A549 (cell line): ENCODE data around the gene SLC24A3. TPM values are rescaled to one million over a fixed set of nuclear protein-coding genes. Genes with fewer than 3 reads are reported as not detected.
"Not testable (repeated sequence)": the region's sequence is repeated elsewhere in the genome, so short reads cannot be mapped to it uniquely, and the experiment has no call there.

ENCODE experiments used
- ATAC-seq, 2 experiments: fragments of 200-7000 bp in 1 of 2; fragments of >200 bp in 1 of 2; cut with Nextera tagmentation in 1 of 2; cut with Tn5 transposase in 1 of 2; 3 replicates each; pipeline versions ENCODE4 v1.8.0 to v1.9.1; 2018 to 2020; ENCODE audit warnings: mild to moderate bottlenecking in 1 of 2, moderate library complexity in 1 of 2
- CTCF ChIA-PET: fragments of 300-600 bp; sonication (Branson Sonifier 250); formaldehyde crosslinking; extraction: SDS; loops from one replicate; lab custom pipeline; 2021; ENCODE audit warnings: antibody characterized with exemption, inconsistent platforms; lab: Yijun Ruan, JAX
- POLR2A ChIA-PET: fragments of 350-600 bp; formaldehyde crosslinking; extraction: SDS; loops from one replicate; lab custom pipeline; 2021; ENCODE audit warnings: antibody characterized with exemption, inconsistent platforms; lab: Yijun Ruan, JAX
- DNase-seq, 2 experiments: peaks; one replicate each; pipeline versions ENCODE4 v3.0.0 to v3.0.0-alpha.2; 2011 to 2016; ENCODE audit warnings: low read depth in 1 of 2, low spot score in 1 of 2
- FAIRE-seq: peaks from 2 replicates; lab custom pipeline; 2011; peaks lifted over from hg19 to GRCh38; lab: Jason Lieb, UNC
- H3K27ac ChIP-seq, 2 experiments: fragments of >200 bp; sonication (Bioruptor Twin); formaldehyde crosslinking; 3 replicates each; pipeline ENCODE4 v1.5.1; 2016 to 2017
- H3K4me1 ChIP-seq: fragments of >200 bp; sonication (Bioruptor Twin); formaldehyde crosslinking; 3 replicates; pipeline ENCODE4 v1.6.1; 2016
- H3K4me2 ChIP-seq: fragments of >200 bp; sonication (Bioruptor Twin); formaldehyde crosslinking; 3 replicates; pipeline ENCODE4 v1.6.1; 2016
- H3K4me3 ChIP-seq: fragments of >200 bp; sonication (Bioruptor Twin); formaldehyde crosslinking; 3 replicates; pipeline ENCODE4 v1.5.1; 2016
- H3K9me3 ChIP-seq: fragments of >200 bp; sonication (Bioruptor Twin); formaldehyde crosslinking; 3 replicates; pipeline ENCODE4 v1.6.1; 2016
- JUN ChIP-seq, 2 experiments: fragments of >200 bp; sonication (Bioruptor Twin); formaldehyde crosslinking; IDR thresholded peaks; 2 replicates in 1 of 2; 3 replicates in 1 of 2; pipeline ENCODE4 v1.6.1; 2016 to 2017
- JUNB ChIP-seq: fragments of >200 bp; sonication (Bioruptor Twin); formaldehyde crosslinking; IDR thresholded peaks from 2 replicates; pipeline ENCODE4 v1.6.1; 2016
- MAFK ChIP-seq: fragments of 450-650 bp; IDR thresholded peaks from 2 replicates; pipeline ENCODE4 v1.6.1; 2014; ENCODE audit not compliant: partially characterized antibody
- PHF8 ChIP-seq: fragments of 200-600 bp; sonication (generic); IDR thresholded peaks from 2 replicates; pipeline ENCODE4 v1.6.1; 2016; ENCODE audit warnings: low read depth, mild to moderate bottlenecking, antibody characterized with exemption, moderate library complexity, borderline replicate concordance
- POLR2A ChIP-seq: IDR thresholded peaks from 2 replicates; pipeline ENCODE4 v1.6.1; 2012; ENCODE audit warnings: mild to moderate bottlenecking, low read length
- RAD21 ChIP-seq, 2 experiments: fragments of >200 bp in 1 of 2; sonication (Bioruptor Twin) in 1 of 2; formaldehyde crosslinking in 1 of 2; IDR thresholded peaks in 1 of 2; conservative IDR thresholded peaks in 1 of 2; 2 replicates in 1 of 2; 3 replicates in 1 of 2; pipeline ENCODE4 v1.6.1; 2012 to 2018; ENCODE audit warnings: inconsistent platforms in 1 of 2
- RCOR1 ChIP-seq: fragments of 150-350 bp; IDR thresholded peaks from 2 replicates; pipeline ENCODE4 v1.6.1; 2014; ENCODE audit warnings: antibody characterized with exemption, low read length, low read depth
- SMC3 ChIP-seq: fragments of >200 bp; sonication (Bioruptor Twin); formaldehyde crosslinking; IDR thresholded peaks from 3 replicates; pipeline ENCODE4 v1.6.1; 2018; ENCODE audit warnings: inconsistent platforms
- ZC3H11A ChIP-seq: fragments of 450-650 bp; IDR thresholded peaks from 2 replicates; pipeline ENCODE4 v1.6.1; 2014; ENCODE audit warnings: antibody characterized with exemption, mild to moderate bottlenecking
- WGBS: methylation state at CpG from one replicate; pipeline ENCODE4 v1.1.6; 2017; ENCODE audit errors: missing lambda C conversion rate; 5-methylcytosine and 5-hydroxymethylcytosine counted together
- polyA plus RNA-seq, 4 experiments: library from polyadenylated mRNA; depleted of rRNA in 3 of 4; stranded (reverse); fragments of >200 nt; fragmentation: RNase III in 1 of 4; extraction: RNeasy Plus Mini Kit Qiagen cat#74134 plus additional on column Dnase treatment in 1 of 4; gene quantifications; 2 replicates in 3 of 4; 3 replicates in 1 of 4; pipeline ENCODE4 v1.2.3, GENCODE V29; 2011 to 2017
- TF ChIP-seq, protein P1 (sequence below): IDR thresholded peaks from 2 replicates; pipeline ENCODE4 v1.6.1; 2012
- TF ChIP-seq, protein P2 (sequence below): IDR thresholded peaks from 2 replicates; pipeline ENCODE4 v1.6.1; 2012; ENCODE audit warnings: low read depth, borderline replicate concordance
- TF ChIP-seq, protein P3 (sequence below): fragments of 250-450 bp; sonication (Bioruptor Pico); IDR thresholded peaks from 2 replicates; pipeline ENCODE4 v1.5.0; 2021; ENCODE audit warnings: mild to moderate bottlenecking, moderate library complexity, borderline replicate concordance
- TF ChIP-seq, protein P4 (sequence below): fragments of 150-350 bp; IDR thresholded peaks from 2 replicates; pipeline ENCODE4 v1.6.1; 2014; ENCODE audit warnings: low read depth, mild to moderate bottlenecking, low read length
- TF ChIP-seq, protein P5 (sequence below): fragments of >200 bp; sonication (Bioruptor Twin); formaldehyde crosslinking; IDR thresholded peaks from 3 replicates; pipeline ENCODE4 v1.6.1; 2016

Gene SLC24A3
- polyA plus RNA-seq, 2 of the 4 experiments (the other 2 are of a cell fraction), result 0.08 TPM; not detected in 1

DNA sequence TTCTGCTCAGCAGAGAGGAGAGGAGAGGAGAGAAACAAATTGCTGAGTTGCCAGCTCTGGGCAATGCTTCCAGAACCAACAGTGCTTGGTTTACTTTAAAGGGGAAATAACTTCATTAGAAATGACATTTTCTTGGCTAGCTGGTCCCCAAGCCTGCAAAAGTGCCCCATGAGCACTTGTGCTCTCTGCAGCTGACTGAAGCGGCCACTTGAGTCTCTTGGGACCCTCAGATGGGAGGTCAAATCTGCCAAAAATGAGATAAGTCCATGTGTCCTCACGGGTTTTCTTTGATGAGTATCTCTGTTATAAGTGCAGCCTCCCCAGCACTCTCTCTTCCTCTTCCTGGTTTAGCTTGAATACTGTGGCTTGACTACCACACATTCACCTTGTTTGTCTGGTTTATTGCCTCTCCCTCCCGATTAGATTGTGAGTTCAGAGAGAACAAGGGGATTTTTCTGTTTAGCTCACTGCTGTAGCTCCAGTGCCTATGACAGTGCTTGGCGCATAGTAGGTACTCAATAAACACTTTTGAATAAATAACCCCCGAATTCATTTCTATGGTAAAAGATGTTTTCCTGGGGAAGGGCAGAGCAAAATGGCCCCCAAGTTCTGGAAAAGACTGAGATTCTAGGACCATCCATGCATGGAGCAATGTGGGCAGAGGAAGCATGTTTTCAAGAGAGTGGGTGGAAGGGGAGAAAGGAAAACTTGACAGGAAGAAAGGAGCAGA lies 538.6 kb downstream of the SLC24A3 start:
- 62% methylated on average over 5 of the region's 5 CpGs for WGBS
- Histone ChIP-seq H3K4me1 (no peaks in the 10 kb centered on the region), H3K4me3 (no peak overlapping the region), H3K4me2 (no peak overlapping the region), H3K27ac (no peak overlapping the region), H3K9me3 (no peaks in the 10 kb centered on the region)
- ChIA-PET CTCF (interaction anchor here (0.8 to 1.5 kb wide), 5 partner anchors 13 to 58 kb away, joined by 3 to 4 read pairs (median 3); no protein-coding TSS in a partner anchor), POLR2A (no interaction called here)
- FAIRE-seq (no peak), DNase-seq (no peak), ATAC-seq (no peak)
- TF ChIP-seq JUNB, result no peak

DNA sequence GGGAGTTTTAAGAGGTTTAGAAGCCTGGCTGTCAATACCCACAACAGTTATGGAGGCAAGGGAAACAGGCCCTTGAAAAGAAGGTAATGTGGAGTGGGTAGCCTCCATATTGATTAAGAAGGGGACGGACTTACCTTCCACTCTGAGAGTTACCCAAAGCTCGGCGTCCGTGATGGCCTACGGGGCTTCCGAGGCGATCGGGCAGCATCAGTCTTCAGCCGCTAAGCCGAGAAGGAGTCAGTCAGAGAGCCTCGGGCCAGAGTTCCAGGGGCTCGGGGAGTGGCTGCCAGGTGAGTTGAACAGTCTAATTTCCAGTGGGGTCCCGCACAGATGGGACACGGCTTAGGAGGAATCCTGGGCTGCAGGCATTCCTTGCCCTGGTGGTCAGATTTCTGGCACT lies 541.8 kb downstream of the SLC24A3 start:
- CTCF ChIA-PET, H3K4me3 ChIP-seq, H3K4me2 ChIP-seq, FAIRE-seq, ATAC-seq, H3K27ac ChIP-seq, DNase-seq, POLR2A ChIA-PET, H3K9me3 ChIP-seq: not testable (repeated sequence)
- H3K4me1 ChIP-seq, result peaks cover 14% of the 10 kb centered on the region
- WGBS, result 89% methylated on average over 14 of the region's 14 CpGs

DNA sequence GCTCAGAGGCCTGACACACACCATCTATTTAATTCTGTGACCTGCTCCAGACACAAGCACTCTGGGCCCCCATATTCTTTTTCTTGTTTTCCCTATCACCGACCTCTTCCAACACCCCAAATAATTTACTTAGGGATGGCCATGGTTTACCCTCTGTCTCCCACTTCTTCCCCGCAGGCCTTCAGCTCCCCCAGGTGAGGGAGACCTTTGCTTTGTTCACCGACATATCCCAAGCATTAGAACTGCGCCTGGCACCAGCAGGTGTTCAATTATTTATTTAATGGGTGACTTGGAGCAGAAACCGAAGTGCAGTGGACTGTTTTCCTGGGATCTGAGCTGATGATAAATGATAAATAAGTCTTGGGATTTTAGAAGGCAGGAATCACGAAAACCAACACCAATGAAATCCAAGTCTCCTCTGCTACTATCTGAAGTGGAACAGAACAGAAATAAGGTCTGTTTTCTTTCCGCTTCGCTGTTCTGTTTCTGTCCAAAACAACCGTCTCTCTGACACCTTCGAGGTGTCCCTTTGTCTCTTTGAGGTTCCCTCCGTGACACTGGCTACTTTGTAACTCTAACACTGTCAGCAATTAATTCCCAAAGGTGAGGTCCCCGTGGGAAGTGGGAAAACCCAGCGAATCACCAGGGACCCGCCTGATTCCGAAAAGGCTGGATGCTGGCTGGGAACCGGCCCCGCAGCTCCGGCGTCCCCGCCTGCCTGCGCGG lies 544.5 kb downstream of the SLC24A3 start:
- H3K27ac ChIP-seq, result peak overlapping the region; percentile 85 to 89
- ChIA-PET CTCF (interaction anchor here (0.9 to 2.9 kb wide), 9 partner anchors 12 to 260 kb away, joined by 3 to 10 read pairs (median 3); partner anchors contain the start of gene NAA20), POLR2A (interaction anchor here (0.8 to 2.7 kb wide), 5 partner anchors 15 to 218 kb away, joined by 3 to 12 read pairs (median 6); no protein-coding TSS in a partner anchor)
- H3K4me3 ChIP-seq, result peak overlapping the region; percentile 72
- no peaks in the 10 kb centered on the region for H3K9me3 ChIP-seq
- no peak for ATAC-seq
- 27% methylated on average over 22 of the region's 22 CpGs for WGBS
- no peak for DNase-seq
- peak in 1 of 2 experiments; percentile 33; a peak in 2 of 5 replicates for TF ChIP-seq RAD21 (conservative IDR thresholded peaks at IDR 0.05 in 1 of 2, IDR thresholded peaks at IDR 0.05 in 1 of 2)
- TF ChIP-seq MAFK, result peak; percentile 69
- TF ChIP-seq SMC3, result 0 out of 3 replicates have a peak, but pooled peaks have one; percentile 13
- no peak for TF ChIP-seq ZC3H11A
- H3K4me1 ChIP-seq, result peaks cover 28% of the 10 kb centered on the region
- peak; percentile 32 for FAIRE-seq
- H3K4me2 ChIP-seq, result peak overlapping the region; percentile 88

DNA sequence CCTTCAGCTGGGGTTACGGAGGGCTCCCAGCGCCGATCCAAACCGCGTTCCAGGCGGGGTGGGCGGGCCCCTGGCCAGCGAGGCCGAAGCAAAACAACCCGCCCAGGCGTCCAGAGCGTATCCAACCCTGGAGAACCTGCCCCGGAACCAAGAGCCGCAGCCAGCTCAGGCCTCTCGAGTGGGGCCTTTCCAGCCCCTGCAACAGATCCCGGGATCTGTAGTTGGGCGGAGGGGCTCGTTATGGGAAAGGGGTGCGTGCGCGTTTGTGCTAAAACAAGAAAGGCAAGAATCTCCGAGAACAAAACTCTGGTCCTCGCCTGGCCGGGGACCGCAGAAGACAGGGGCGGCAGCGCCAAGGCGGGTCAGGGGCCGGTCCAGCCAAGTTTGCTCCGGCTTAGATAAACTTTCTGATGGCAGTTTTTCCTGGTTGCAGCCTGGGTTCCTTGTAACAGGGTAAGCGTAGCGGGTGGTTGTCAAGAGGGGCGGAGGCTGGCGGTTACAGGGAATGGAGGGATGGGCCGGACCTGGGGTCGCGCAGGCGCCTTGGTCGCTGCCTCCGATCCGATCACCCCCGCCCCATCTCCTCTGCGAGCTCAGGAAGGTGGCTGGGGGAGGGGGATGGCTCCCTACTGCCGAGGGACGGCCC lies 545.2 kb downstream of the SLC24A3 start:
- CTCF ChIA-PET, result interaction anchor here (0.7 to 2.9 kb wide), 10 partner anchors 13 to 259 kb away, joined by 3 to 10 read pairs (median 3); partner anchors contain the start of gene NAA20

More for the DNA sequence above, 545.2 kb downstream of the SLC24A3 start:
- Histone ChIP-seq H3K4me1 (peaks cover 28% of the 10 kb centered on the region), H3K4me3 (peak overlapping the region; percentile 72)
- ATAC-seq, result peak; percentile 85 to 93
- 1% methylated on average over 45 of the region's 45 CpGs for WGBS
- TF ChIP-seq RAD21 (conservative IDR thresholded peaks at IDR 0.05 in 1 of 2, IDR thresholded peaks at IDR 0.05 in 1 of 2), result peak in 1 of 2 experiments; percentile 11; a peak in 1 of 5 replicates
- TF ChIP-seq, protein P1, sequence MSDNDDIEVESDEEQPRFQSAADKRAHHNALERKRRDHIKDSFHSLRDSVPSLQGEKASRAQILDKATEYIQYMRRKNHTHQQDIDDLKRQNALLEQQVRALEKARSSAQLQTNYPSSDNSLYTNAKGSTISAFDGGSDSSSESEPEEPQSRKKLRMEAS, result peak; percentile 46; the same call in 1 of the 2 replicates
- TF ChIP-seq, protein P2, sequence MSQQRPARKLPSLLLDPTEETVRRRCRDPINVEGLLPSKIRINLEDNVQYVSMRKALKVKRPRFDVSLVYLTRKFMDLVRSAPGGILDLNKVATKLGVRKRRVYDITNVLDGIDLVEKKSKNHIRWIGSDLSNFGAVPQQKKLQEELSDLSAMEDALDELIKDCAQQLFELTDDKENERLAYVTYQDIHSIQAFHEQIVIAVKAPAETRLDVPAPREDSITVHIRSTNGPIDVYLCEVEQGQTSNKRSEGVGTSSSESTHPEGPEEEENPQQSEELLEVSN, result 0 out of 2 replicates have a peak, but pooled peaks have one; percentile 16
- TF ChIP-seq JUN (IDR thresholded peaks at IDR 0.05), result peak in 1 of 2 experiments; percentile 46; a peak in 2 of 5 replicates
- TF ChIP-seq, protein P3, sequence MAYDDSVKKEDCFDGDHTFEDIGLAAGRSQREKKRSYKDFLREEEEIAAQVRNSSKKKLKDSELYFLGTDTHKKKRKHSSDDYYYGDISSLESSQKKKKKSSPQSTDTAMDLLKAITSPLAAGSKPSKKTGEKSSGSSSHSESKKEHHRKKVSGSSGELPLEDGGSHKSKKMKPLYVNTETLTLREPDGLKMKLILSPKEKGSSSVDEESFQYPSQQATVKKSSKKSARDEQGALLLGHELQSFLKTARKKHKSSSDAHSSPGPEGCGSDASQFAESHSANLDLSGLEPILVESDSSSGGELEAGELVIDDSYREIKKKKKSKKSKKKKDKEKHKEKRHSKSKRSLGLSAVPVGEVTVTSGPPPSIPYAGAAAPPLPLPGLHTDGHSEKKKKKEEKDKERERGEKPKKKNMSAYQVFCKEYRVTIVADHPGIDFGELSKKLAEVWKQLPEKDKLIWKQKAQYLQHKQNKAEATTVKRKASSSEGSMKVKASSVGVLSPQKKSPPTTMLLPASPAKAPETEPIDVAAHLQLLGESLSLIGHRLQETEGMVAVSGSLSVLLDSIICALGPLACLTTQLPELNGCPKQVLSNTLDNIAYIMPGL (CRISPR knock-in tag), result no peak
- peak; percentile 47 for TF ChIP-seq POLR2A
- TF ChIP-seq PHF8, result peak; percentile 34; the same call in 1 of the 2 replicates
- TF ChIP-seq RCOR1, result no peak
- TF ChIP-seq, protein P4, sequence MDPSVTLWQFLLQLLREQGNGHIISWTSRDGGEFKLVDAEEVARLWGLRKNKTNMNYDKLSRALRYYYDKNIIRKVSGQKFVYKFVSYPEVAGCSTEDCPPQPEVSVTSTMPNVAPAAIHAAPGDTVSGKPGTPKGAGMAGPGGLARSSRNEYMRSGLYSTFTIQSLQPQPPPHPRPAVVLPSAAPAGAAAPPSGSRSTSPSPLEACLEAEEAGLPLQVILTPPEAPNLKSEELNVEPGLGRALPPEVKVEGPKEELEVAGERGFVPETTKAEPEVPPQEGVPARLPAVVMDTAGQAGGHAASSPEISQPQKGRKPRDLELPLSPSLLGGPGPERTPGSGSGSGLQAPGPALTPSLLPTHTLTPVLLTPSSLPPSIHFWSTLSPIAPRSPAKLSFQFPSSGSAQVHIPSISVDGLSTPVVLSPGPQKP, result no peak
- TF ChIP-seq JUNB, result no peak
- TF ChIP-seq, protein P5, sequence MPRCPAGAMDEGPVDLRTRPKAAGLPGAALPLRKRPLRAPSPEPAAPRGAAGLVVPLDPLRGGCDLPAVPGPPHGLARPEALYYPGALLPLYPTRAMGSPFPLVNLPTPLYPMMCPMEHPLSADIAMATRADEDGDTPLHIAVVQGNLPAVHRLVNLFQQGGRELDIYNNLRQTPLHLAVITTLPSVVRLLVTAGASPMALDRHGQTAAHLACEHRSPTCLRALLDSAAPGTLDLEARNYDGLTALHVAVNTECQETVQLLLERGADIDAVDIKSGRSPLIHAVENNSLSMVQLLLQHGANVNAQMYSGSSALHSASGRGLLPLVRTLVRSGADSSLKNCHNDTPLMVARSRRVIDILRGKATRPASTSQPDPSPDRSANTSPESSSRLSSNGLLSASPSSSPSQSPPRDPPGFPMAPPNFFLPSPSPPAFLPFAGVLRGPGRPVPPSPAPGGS, result 0 out of 3 replicates have a peak, but pooled peaks have one; percentile 61
- TF ChIP-seq, all 56 proteins: peak for 7
- Histone ChIP-seq H3K27ac (peak overlapping the region; percentile 85 to 89), H3K4me2 (peak overlapping the region; percentile 88), H3K9me3 (no peaks in the 10 kb centered on the region)
- DNase-seq (peak; percentile 96 to 98), FAIRE-seq (no peak)
- POLR2A ChIA-PET, result interaction anchor here (0.8 to 2.7 kb wide), 12 partner anchors 14 to 259 kb away, joined by 3 to 12 read pairs (median 5); partner anchors contain the start of gene NAA20
